Erythroblast (primary cell): ENCODE data around the gene AFDN.

ENCODE experiments used
- GATA1 ChIP-seq: IDR thresholded peaks from 2 replicates; pipeline ENCODE4 v1.6.1; 2011; ENCODE audit warnings: low read depth, mild to moderate bottlenecking, control low read depth, low read length, moderate library complexity
- POLR2A ChIP-seq: IDR thresholded peaks from 2 replicates; pipeline ENCODE4 v1.6.1; 2011; ENCODE audit warnings: mild to moderate bottlenecking, low read length

DNA sequence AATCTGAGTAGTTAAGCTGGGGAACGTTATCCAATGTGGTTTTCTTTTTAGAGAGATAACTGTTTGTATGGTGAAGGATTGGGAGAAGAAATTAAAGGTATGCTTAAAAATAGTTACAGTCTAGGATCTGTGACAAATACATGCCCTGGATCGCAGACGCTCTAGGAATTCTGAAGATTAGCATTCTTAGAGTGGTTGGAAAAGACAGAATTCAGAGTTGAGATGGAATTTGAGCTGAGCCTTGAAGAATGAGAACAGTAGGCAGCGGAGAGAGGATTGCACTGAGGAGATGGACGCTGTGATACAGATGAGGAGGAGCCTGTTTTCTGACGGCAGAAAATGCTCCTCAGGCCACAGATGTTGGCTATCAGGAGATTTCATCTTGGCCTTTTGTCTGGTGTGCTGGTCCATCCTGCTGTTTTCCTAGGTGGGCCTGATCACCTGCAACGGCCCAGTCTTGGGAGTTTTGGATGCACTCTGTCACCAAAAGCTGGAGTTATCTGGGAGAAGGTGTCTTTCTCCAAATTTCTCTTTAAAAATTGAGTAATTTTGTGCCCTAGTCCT is 122.5 kb downstream of the AFDN start:
- no peak for TF ChIP-seq POLR2A
- TF ChIP-seq GATA1, result no peak
